ENCODE data around the gene PSME3IP1. TPM values are rescaled to one million over a fixed set of nuclear protein-coding genes. Genes with fewer than 3 reads are reported as not detected.

The PSME3IP1 gene
- total and polyA plus RNA-seq, 9 of the 15 experiments (the other 6 are each of a cell fraction or from before 2014, with no cell fraction given): 63.8 to 187 (median 142) TPM

GRCh38 chr16:57147381-57148221 lies 38.2 kb downstream of the PSME3IP1 start:
- H3K27ac ChIP-seq (ENCODE audit: extremely low read depth, low read depth, low read length): no peak overlapping the region
- H3K27me3 ChIP-seq (ENCODE audit: control insufficient read depth in 2 of 2, insufficient read depth in 2 of 2, low read length in 2 of 2): no peaks in the 10 kb centered on the region
- FAIRE-seq: no peak
- H2AFZ ChIP-seq (ENCODE audit: low read depth, low read length): no peak overlapping the region
- TF ChIP-seq ZNF830 (CRISPR knock-in tag; IDR thresholded peaks at IDR 0.05) (no peak), MAFG (tag; conservative IDR thresholded peaks at IDR 0.05) (no peak)
- no peaks in the 10 kb centered on the region for H3K9me3 ChIP-seq (replicated peaks; ENCODE audit: control insufficient read depth, insufficient read depth, low read depth, low read length)
- in situ Hi-C loops (cut with MboI): no loop called here
- no TSS peak for BruUV-seq (replicated peaks)
- no peak overlapping the region for H3K4me3 ChIP-seq
- H4K20me1 ChIP-seq (replicated peaks; ENCODE audit: control insufficient read depth, insufficient read depth, low read length): no peaks in the 10 kb centered on the region
- ATAC-seq: no peak
- peaks cover 17 to 23% of the 10 kb centered on the region in 2 experiments for H3K4me1 ChIP-seq (replicated peaks in 1 of 2; ENCODE audit: control insufficient read depth in 2 of 2, insufficient read depth in 2 of 2, low read length in 2 of 2)
- no peak for DNase-seq (ENCODE audit: extremely low read depth in 1 of 4, low spot score in 3 of 4)
- 60% methylated on average over 14 of the region's 14 CpGs for WGBS (ENCODE audit: insufficient coverage, low coverage, missing lambda C conversion rate)
- no peaks in the 10 kb centered on the region for H3K9me1 ChIP-seq (ENCODE audit: control insufficient read depth, insufficient read depth, low read length)
- intact Hi-C loops (cut with micrococcal nuclease): no loop called here
- ChIA-PET CTCF (ENCODE audit: low intra/inter-chr PET ratio) (no interaction called here), POLR2A (interaction anchor here (0.7 to 1.2 kb wide), 4 partner anchors 9 to 76 kb away, joined by 3 to 5 read pairs (median 4); no protein-coding TSS in a partner anchor)
- H3K9ac ChIP-seq (ENCODE audit: insufficient read depth in 1 of 2, low read depth in 2 of 2, low read length in 2 of 2): peak overlapping the region in 1 of 2 experiments; percentile 29; a peak in 1 of 4 replicates
- peaks cover 10% of the 10 kb centered on the region; the same call in 2 of the 3 replicates for H3K36me3 ChIP-seq (ENCODE audit: control insufficient read depth, insufficient read depth, low read length)
- H3K4me2 ChIP-seq (ENCODE audit: insufficient read depth, low read length): no peak overlapping the region
- no peaks in the 10 kb centered on the region for H3K79me2 ChIP-seq (ENCODE audit: control insufficient read depth, insufficient read depth, low read length)

DNA sequence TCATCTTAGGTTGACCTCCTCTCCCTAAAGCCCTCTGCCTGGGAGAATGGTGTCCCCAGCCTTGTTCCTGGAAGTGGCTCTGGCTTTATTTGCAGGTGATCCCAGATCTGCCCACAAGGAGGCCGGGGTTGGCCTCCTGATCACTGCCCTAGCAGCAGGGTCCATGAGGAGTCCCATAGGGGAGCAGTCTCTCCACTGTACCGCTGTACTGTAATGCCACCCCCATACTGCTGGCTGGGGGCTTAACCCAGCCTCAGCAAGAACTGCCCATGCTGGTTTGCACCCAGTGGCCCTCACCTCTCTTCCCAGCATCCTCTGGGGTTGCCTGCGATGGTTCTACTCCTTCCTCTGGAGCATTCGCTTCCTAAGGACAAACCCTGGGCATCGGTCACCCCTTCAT lies 39.1 kb downstream of the PSME3IP1 start:
- intact Hi-C loops (cut with micrococcal nuclease): no loop called here
- no TSS peak for BruUV-seq (replicated peaks)
- peak; percentile 71 for FAIRE-seq
- Histone ChIP-seq H3K79me2 (ENCODE audit: control insufficient read depth, insufficient read depth, low read length) (no peaks in the 10 kb centered on the region), H3K9me3 (replicated peaks; ENCODE audit: control insufficient read depth, insufficient read depth, low read depth, low read length) (no peaks in the 10 kb centered on the region), H3K4me2 (ENCODE audit: insufficient read depth, low read length) (no peak overlapping the region), H3K4me1 (replicated peaks in 1 of 2; ENCODE audit: control insufficient read depth in 2 of 2, insufficient read depth in 2 of 2, low read length in 2 of 2) (peaks cover 20 to 30% of the 10 kb centered on the region in 2 experiments), H3K9ac (ENCODE audit: insufficient read depth in 1 of 2, low read depth in 2 of 2, low read length in 2 of 2) (0 out of 4 replicates have a peak overlapping the region, but pooled peaks of 1 of the 2 experiments have one; percentile 33), H3K27me3 (ENCODE audit: control insufficient read depth in 2 of 2, insufficient read depth in 2 of 2, low read length in 2 of 2) (no peaks in the 10 kb centered on the region), H3K36me3 (ENCODE audit: control insufficient read depth, insufficient read depth, low read length) (0 out of 3 replicates have a peak, but pooled peaks cover under 1% of the 10 kb centered on the region), H4K20me1 (replicated peaks; ENCODE audit: control insufficient read depth, insufficient read depth, low read length) (no peaks in the 10 kb centered on the region), H3K9me1 (ENCODE audit: control insufficient read depth, insufficient read depth, low read length) (no peaks in the 10 kb centered on the region), H3K4me3 (no peak overlapping the region), H2AFZ (ENCODE audit: low read depth, low read length) (peak overlapping the region; percentile 78), H3K27ac (ENCODE audit: extremely low read depth, low read depth, low read length) (no peak overlapping the region)
- POLR2A ChIA-PET: no interaction called here
- WGBS (ENCODE audit: insufficient coverage, low coverage, missing lambda C conversion rate): 84% methylated on average over 5 of the region's 5 CpGs
- CTCF ChIA-PET (ENCODE audit: low intra/inter-chr PET ratio): no interaction called here
- peak; percentile 79 for ATAC-seq
- peak; percentile 49 to 54 (median 51) for DNase-seq (ENCODE audit: extremely low read depth in 1 of 4, low spot score in 3 of 4)
- in situ Hi-C loops (cut with MboI): no loop called here
- TF ChIP-seq, protein P1, sequence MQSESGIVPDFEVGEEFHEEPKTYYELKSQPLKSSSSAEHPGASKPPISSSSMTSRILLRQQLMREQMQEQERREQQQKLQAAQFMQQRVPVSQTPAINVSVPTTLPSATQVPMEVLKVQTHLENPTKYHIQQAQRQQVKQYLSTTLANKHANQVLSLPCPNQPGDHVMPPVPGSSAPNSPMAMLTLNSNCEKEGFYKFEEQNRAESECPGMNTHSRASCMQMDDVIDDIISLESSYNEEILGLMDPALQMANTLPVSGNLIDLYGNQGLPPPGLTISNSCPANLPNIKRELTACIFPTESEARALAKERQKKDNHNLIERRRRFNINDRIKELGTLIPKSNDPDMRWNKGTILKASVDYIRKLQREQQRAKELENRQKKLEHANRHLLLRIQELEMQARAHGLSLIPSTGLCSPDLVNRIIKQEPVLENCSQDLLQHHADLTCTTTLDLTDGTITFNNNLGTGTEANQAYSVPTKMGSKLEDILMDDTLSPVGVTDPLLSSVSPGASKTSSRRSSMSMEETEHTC (IDR thresholded peaks at IDR 0.05): no peak
- peak in 1 of 2 experiments; percentile 11; a peak in 1 of 4 replicates for TF ChIP-seq RAD21 (CRISPR knock-in tag; conservative IDR thresholded peaks at IDR 0.05 in 1 of 2, IDR thresholded peaks at IDR 0.05 in 1 of 2)
- TF ChIP-seq, protein P2, sequence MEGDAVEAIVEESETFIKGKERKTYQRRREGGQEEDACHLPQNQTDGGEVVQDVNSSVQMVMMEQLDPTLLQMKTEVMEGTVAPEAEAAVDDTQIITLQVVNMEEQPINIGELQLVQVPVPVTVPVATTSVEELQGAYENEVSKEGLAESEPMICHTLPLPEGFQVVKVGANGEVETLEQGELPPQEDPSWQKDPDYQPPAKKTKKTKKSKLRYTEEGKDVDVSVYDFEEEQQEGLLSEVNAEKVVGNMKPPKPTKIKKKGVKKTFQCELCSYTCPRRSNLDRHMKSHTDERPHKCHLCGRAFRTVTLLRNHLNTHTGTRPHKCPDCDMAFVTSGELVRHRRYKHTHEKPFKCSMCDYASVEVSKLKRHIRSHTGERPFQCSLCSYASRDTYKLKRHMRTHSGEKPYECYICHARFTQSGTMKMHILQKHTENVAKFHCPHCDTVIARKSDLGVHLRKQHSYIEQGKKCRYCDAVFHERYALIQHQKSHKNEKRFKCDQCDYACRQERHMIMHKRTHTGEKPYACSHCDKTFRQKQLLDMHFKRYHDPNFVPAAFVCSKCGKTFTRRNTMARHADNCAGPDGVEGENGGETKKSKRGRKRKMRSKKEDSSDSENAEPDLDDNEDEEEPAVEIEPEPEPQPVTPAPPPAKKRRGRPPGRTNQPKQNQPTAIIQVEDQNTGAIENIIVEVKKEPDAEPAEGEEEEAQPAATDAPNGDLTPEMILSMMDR (IDR thresholded peaks at IDR 0.05 in 2 of 3, conservative IDR thresholded peaks at IDR 0.05 in 1 of 3; ENCODE audit: insufficient read depth in 2 of 3, low read depth in 1 of 3, low read length in 3 of 3): peak; percentile 36 to 60 (median 51)
- TF ChIP-seq SP1 (CRISPR knock-in tag; IDR thresholded peaks at IDR 0.05): no peak
- TF ChIP-seq, protein P3, sequence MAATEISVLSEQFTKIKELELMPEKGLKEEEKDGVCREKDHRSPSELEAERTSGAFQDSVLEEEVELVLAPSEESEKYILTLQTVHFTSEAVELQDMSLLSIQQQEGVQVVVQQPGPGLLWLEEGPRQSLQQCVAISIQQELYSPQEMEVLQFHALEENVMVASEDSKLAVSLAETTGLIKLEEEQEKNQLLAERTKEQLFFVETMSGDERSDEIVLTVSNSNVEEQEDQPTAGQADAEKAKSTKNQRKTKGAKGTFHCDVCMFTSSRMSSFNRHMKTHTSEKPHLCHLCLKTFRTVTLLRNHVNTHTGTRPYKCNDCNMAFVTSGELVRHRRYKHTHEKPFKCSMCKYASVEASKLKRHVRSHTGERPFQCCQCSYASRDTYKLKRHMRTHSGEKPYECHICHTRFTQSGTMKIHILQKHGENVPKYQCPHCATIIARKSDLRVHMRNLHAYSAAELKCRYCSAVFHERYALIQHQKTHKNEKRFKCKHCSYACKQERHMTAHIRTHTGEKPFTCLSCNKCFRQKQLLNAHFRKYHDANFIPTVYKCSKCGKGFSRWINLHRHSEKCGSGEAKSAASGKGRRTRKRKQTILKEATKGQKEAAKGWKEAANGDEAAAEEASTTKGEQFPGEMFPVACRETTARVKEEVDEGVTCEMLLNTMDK (IDR thresholded peaks at IDR 0.05; ENCODE audit: borderline replicate concordance, insufficient read depth, low read depth, low read length, poor library complexity, severe bottlenecking): peak; percentile 19

Measured in K562 (cell line).